ENCODE results near the gene POLR1A.

The POLR1A gene

GRCh38 chr2:86097114-86097896 lies 8.4 kb downstream of the POLR1A start:
- DNase-seq (ENCODE audit: low spot score) = no peak

GRCh38 chr2:86094229-86094628 lies 11.5 kb downstream of the POLR1A start:
- no peak for DNase-seq (ENCODE audit: low spot score)

GRCh38 chr2:86087936-86088850 lies 17.5 kb downstream of the POLR1A start:
- no peak for DNase-seq (ENCODE audit: low spot score)

- no peak for DNase-seq (ENCODE audit: low spot score)
These were observed 22.9 kb downstream of the POLR1A start for GRCh38 chr2:86082756-86083155.

- DNase-seq (ENCODE audit: low spot score) = no peak
These were observed 24.0 kb downstream of the POLR1A start for GRCh38 chr2:86081724-86082123.

- peak; percentile 57 for DNase-seq (ENCODE audit: low spot score)
These were observed 25.4 kb downstream of the POLR1A start for GRCh38 chr2:86079981-86080911.

- DNase-seq (ENCODE audit: low spot score) = peak; percentile 78
These were observed 26.7 kb downstream of the POLR1A start for GRCh38 chr2:86078774-86079545.

GRCh38 chr2:86075886-86076285 lies 29.8 kb downstream of the POLR1A start:
- DNase-seq (ENCODE audit: low spot score) = no peak

GRCh38 chr2:86074811-86075210 lies 30.9 kb downstream of the POLR1A start:
- DNase-seq (ENCODE audit: low spot score) = no peak

- no peak for DNase-seq (ENCODE audit: low spot score)
These were observed 31.4 kb downstream of the POLR1A start for GRCh38 chr2:86074256-86074655.

GRCh38 chr2:86073225-86073624 lies 32.5 kb downstream of the POLR1A start:
- no peak for DNase-seq (ENCODE audit: low spot score)

GRCh38 chr2:86072271-86072858 lies 33.3 kb downstream of the POLR1A start:
- DNase-seq (ENCODE audit: low spot score) = peak; percentile 69

- DNase-seq (ENCODE audit: low spot score) = no peak
These were observed 34.8 kb downstream of the POLR1A start for GRCh38 chr2:86070868-86071267.

- no peak for DNase-seq (ENCODE audit: low spot score)
These were observed 35.8 kb downstream of the POLR1A start for GRCh38 chr2:86069783-86070339.

GRCh38 chr2:86069091-86069685 lies 36.5 kb downstream of the POLR1A start:
- DNase-seq (ENCODE audit: low spot score) = no peak

GRCh38 chr2:86068648-86069047 lies 37.0 kb downstream of the POLR1A start:
- DNase-seq (ENCODE audit: low spot score) = no peak

GRCh38 chr2:86068136-86068588 lies 37.5 kb downstream of the POLR1A start:
- no peak for DNase-seq (ENCODE audit: low spot score)

- DNase-seq (ENCODE audit: low spot score) = no peak
These were observed 38.8 kb downstream of the POLR1A start for GRCh38 chr2:86066915-86067314.

- DNase-seq (ENCODE audit: low spot score) = no peak
These were observed 39.6 kb downstream of the POLR1A start for GRCh38 chr2:86066007-86066578.

- no peak for DNase-seq (ENCODE audit: low spot score)
These were observed 40.2 kb downstream of the POLR1A start for GRCh38 chr2:86065512-86065911.

Data from putamen (tissue), 1 donor.